Measurements from ENCODE around the gene SPINT4. TPM values are rescaled to one million over a fixed set of nuclear protein-coding genes. Genes with fewer than 3 reads are reported as not detected.
"Not testable (repeated sequence)": the region's sequence is repeated elsewhere in the genome, so short reads cannot be mapped to it uniquely, and the experiment has no call there.

Gene SPINT4
- not detected for total RNA-seq (2021; fragmentation: NEBNext Ultra II Directional; extraction: Animal tissue kit (Norgen Biotek cat#: 25700))
- long read RNA-seq = 0 reads

DNA sequence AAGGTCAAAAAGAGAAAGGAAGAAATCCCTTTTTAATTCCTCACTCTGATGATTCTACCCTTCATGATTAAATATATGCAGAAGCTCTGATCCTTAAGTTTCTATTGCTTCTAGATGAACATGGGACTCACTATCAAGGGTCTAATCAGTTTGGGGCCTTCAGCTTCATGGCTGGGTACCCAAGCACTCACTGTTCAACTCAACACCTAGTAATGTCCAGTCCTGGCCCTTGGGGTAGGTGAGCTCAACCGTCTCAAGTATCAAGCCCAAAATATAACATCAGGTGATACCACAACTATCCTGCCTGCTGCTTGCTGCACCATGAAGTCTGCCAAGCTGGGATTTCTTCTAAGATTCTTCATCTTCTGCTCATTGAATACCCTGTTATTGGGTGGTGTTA, at the start of gene SPINT4:
SPINT4 (plus strand) TSS at position 301 of the 400 bp plus-strand sequence; CDS start at position 322, 21 bp downstream.
- no peak within 1 kb of the TSS for H3K4me3 Mint-ChIP-seq
- no peak within 1 kb of the TSS for H3K27ac Mint-ChIP-seq
- H3K9me3 Mint-ChIP-seq = no peaks in the 10 kb centered on the region
- H3K27me3 Mint-ChIP-seq (ENCODE audit: insufficient read depth) = peaks cover 5% of the 10 kb centered on the region; the same call in 1 of the 2 replicates
- no peaks in the 10 kb centered on the region for H3K36me3 Mint-ChIP-seq (ENCODE audit: low read depth)
- TF ChIP-seq, protein P1, sequence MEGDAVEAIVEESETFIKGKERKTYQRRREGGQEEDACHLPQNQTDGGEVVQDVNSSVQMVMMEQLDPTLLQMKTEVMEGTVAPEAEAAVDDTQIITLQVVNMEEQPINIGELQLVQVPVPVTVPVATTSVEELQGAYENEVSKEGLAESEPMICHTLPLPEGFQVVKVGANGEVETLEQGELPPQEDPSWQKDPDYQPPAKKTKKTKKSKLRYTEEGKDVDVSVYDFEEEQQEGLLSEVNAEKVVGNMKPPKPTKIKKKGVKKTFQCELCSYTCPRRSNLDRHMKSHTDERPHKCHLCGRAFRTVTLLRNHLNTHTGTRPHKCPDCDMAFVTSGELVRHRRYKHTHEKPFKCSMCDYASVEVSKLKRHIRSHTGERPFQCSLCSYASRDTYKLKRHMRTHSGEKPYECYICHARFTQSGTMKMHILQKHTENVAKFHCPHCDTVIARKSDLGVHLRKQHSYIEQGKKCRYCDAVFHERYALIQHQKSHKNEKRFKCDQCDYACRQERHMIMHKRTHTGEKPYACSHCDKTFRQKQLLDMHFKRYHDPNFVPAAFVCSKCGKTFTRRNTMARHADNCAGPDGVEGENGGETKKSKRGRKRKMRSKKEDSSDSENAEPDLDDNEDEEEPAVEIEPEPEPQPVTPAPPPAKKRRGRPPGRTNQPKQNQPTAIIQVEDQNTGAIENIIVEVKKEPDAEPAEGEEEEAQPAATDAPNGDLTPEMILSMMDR (IDR thresholded peaks at IDR 0.05) = no peak
- H3K4me1 Mint-ChIP-seq (ENCODE audit: low read depth) = no peaks in the 10 kb centered on the region
- no peak for DNase-seq

- Mint-ChIP-seq H3K9me3 (no peaks in the 10 kb centered on the region), H3K4me3 (no peak overlapping the region), H3K4me1 (ENCODE audit: low read depth) (no peaks in the 10 kb centered on the region), H3K27ac (no peak overlapping the region), H3K27me3 (ENCODE audit: insufficient read depth) (peaks cover 5% of the 10 kb centered on the region; the same call in 1 of the 2 replicates), H3K36me3 (ENCODE audit: low read depth) (no peaks in the 10 kb centered on the region)
- TF ChIP-seq, protein P1 (IDR thresholded peaks at IDR 0.05) = no peak
- DNase-seq = no peak
Measured at GRCh38 chr20:45672765-45673164, 49.4 kb upstream of the SPINT4 start.

- Mint-ChIP-seq H3K9me3 (peaks cover 6% of the 10 kb centered on the region; the same call in 1 of the 2 replicates), H3K27ac (no peak overlapping the region), H3K4me1 (ENCODE audit: low read depth) (no peaks in the 10 kb centered on the region), H3K27me3 (ENCODE audit: insufficient read depth) (no peaks in the 10 kb centered on the region; the same call in 1 of the 2 replicates), H3K36me3 (ENCODE audit: low read depth) (no peaks in the 10 kb centered on the region), H3K4me3 (no peak overlapping the region)
- DNase-seq = no peak
- TF ChIP-seq, protein P1 (IDR thresholded peaks at IDR 0.05) = no peak
Measured at GRCh38 chr20:45679650-45680049, 42.5 kb upstream of the SPINT4 start.

GRCh38 chr20:45685896-45686295, 36.3 kb upstream of the SPINT4 start:
- TF ChIP-seq, protein P1 (IDR thresholded peaks at IDR 0.05) = no peak
- Mint-ChIP-seq H3K27ac (no peak overlapping the region), H3K27me3 (ENCODE audit: insufficient read depth) (no peaks in the 10 kb centered on the region), H3K36me3 (ENCODE audit: low read depth) (no peaks in the 10 kb centered on the region), H3K9me3 (peaks cover 8% of the 10 kb centered on the region; the same call in 1 of the 2 replicates), H3K4me3 (no peak overlapping the region), H3K4me1 (ENCODE audit: low read depth) (no peaks in the 10 kb centered on the region)
- DNase-seq = no peak

DNA sequence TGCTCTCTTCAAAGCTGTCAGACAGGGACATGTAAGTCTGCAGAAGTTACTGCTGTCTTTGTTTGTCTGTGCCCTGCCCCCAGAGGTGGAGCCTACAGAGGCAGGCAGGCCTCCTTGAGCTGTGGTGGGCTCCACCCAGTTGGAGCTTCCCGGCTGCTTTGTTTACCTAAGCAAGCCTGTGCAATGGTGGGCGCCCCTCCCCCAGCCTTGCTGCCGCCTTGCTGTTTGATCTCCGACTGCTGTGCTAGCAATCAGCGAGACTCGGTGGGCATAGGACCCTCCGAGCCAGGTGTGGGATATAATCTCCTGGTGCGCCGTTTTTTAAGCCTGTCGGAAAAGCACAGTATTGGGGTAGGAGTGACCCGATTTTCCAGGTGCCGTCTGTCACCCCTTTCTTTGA, 28.8 kb upstream of the SPINT4 start:
- not testable (repeated sequence) for H3K9me3 Mint-ChIP-seq; H3K27ac Mint-ChIP-seq; DNase-seq; H3K27me3 Mint-ChIP-seq (ENCODE audit: insufficient read depth); H3K36me3 Mint-ChIP-seq (ENCODE audit: low read depth); H3K4me1 Mint-ChIP-seq (ENCODE audit: low read depth); H3K4me3 Mint-ChIP-seq

DNA sequence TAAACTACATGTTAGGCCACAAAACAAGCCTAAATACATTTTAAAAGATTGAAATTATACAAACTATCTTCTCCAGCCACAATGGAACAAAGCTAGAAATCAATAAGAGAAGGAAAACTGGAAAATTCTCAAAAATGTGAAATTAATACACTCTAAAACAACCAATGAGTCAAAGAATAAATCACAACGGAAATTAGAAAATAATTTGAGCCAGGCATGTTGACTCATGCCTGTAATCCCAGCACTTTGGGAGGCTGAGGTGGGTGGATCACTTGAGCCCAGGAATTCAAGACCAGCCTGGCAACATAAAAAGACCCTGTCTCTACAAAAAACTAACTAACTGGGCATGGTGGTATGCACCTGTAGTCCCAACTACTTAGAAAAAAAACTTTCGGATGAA, 26.7 kb upstream of the SPINT4 start:
- no peak overlapping the region for H3K27ac Mint-ChIP-seq
- H3K4me3 Mint-ChIP-seq = no peak overlapping the region
- no peaks in the 10 kb centered on the region; the same call in 1 of the 2 replicates for H3K4me1 Mint-ChIP-seq (ENCODE audit: low read depth)

More for the DNA sequence above, 26.7 kb upstream of the SPINT4 start:
- peaks cover 12% of the 10 kb centered on the region for H3K27me3 Mint-ChIP-seq (ENCODE audit: insufficient read depth)
- H3K9me3 Mint-ChIP-seq = peaks cover 4% of the 10 kb centered on the region; the same call in 1 of the 2 replicates
- TF ChIP-seq, protein P1 (IDR thresholded peaks at IDR 0.05) = no peak
- no peak for DNase-seq
- no peaks in the 10 kb centered on the region for H3K36me3 Mint-ChIP-seq (ENCODE audit: low read depth)
